D721Med (cell line): ENCODE data around the gene CSTPP1.

Experiments used
- DNase-seq: peaks from one replicate; pipeline ENCODE4 v3.0.0; 2011; ENCODE audit warnings: low spot score; ENCODE audit not compliant: insufficient read length
- FAIRE-seq: peaks from 2 replicates; lab custom pipeline; 2011; peaks lifted over from hg19 to GRCh38; lab: Jason Lieb, UNC
- TF ChIP-seq, protein P1 (sequence below): IDR thresholded peaks from 2 replicates; pipeline ENCODE4 v1.5.1; 2012; ENCODE audit warnings: mild to moderate bottlenecking, control low read depth; ENCODE audit not compliant: insufficient read depth; ENCODE audit errors: missing control alignments

Gene CSTPP1

GRCh38 chr11:47021527-47021818 lies 84.9 kb downstream of the CSTPP1 start:
- FAIRE-seq (no peak), DNase-seq (no peak)
- TF ChIP-seq, protein P1, sequence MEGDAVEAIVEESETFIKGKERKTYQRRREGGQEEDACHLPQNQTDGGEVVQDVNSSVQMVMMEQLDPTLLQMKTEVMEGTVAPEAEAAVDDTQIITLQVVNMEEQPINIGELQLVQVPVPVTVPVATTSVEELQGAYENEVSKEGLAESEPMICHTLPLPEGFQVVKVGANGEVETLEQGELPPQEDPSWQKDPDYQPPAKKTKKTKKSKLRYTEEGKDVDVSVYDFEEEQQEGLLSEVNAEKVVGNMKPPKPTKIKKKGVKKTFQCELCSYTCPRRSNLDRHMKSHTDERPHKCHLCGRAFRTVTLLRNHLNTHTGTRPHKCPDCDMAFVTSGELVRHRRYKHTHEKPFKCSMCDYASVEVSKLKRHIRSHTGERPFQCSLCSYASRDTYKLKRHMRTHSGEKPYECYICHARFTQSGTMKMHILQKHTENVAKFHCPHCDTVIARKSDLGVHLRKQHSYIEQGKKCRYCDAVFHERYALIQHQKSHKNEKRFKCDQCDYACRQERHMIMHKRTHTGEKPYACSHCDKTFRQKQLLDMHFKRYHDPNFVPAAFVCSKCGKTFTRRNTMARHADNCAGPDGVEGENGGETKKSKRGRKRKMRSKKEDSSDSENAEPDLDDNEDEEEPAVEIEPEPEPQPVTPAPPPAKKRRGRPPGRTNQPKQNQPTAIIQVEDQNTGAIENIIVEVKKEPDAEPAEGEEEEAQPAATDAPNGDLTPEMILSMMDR: no peak

GRCh38 chr11:47021965-47022364 lies 85.4 kb downstream of the CSTPP1 start:
- FAIRE-seq (no peak), DNase-seq (no peak)
- TF ChIP-seq, protein P1: no peak

DNA sequence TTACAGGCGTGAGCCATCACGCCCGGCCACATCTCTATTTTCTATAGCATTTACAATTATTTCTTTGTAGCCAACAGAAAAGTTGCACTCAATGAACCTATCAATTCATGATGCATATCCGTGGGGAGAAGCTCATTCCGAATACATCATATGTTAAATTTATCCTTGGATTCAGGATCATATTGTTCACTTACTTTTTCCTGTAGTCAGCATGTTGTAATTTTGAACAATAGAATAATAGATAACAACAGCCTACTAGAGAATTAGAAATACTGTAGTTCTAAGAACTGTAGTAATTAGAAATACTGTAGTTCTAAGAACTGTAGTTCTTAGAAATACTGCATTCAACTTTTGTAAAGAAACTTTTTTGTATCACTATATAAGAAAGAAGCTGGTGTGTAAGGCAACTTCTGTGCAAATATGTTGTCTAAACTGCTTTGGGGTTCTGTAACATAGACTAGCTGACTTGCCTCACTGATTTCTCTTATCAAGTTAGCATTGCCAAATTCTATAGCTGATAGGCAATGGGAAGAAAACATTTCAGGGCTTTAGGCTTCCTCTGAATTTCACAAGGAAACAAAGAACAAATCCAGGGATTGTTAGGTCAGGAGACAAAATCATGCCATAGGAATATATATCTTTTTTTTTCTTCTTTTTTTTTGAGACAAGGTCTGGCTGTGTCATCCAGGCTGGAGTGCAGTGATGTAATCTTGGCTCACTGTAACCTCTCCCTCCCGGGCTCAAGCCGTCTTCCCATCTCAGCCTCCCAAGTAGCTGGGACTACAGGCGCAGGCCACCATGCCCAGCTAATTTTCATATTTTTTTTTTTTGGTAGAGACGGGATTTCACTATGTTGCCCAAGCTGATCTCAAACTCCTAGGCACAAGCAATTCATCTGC lies 91.9 kb downstream of the CSTPP1 start:
- TF ChIP-seq, protein P1: no peak
- FAIRE-seq (no peak), DNase-seq (no peak)

GRCh38 chr11:47033439-47033838 lies 96.9 kb downstream of the CSTPP1 start:
- DNase-seq (no peak), FAIRE-seq (no peak)
- TF ChIP-seq, protein P1: no peak

- DNase-seq (no peak), FAIRE-seq (no peak)
- TF ChIP-seq, protein P1: no peak
These were observed 97.5 kb downstream of the CSTPP1 start for GRCh38 chr11:47034091-47034490.

GRCh38 chr11:47035108-47035507 lies 98.5 kb downstream of the CSTPP1 start:
- peak; percentile 46 for FAIRE-seq
- DNase-seq: no peak
- TF ChIP-seq, protein P1: no peak

- no peak for FAIRE-seq
- DNase-seq: no peak
- TF ChIP-seq, protein P1: no peak
These were observed 107.6 kb downstream of the CSTPP1 start for GRCh38 chr11:47044119-47044518.
